ENCODE data around the gene NUP107.

NUP107 gene

GRCh38 chr12:68733661-68734071 is 46.9 kb downstream of the NUP107 start:
- H3K4me3 ChIP-seq (ENCODE audit: low read depth, low read length) = no peak overlapping the region
- DNase-seq (ENCODE audit: low read depth) = no peak
- no peak for TF ChIP-seq CTCF (IDR thresholded peaks at IDR 0.05; ENCODE audit: insufficient read depth, low read depth, low read length, missing control alignments)

DNA sequence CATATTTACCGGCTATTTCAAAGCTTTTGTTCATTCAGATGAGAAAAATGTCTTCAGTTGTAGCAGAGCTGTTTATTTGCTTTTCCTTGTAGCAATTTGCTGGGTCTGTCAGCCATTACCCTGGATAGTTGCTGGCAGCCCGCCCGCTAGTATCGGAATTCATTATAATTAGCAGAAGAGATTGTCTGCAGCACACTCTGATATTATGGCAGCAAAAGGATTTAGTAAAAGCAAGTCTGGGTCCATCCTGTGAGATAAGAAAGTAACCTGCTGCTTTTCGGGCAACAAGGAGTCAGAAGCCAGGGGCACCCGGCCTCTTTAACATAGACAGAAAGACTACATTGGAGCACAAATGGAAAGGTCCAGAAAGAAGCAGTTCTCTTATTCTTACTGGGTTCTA is 53.1 kb downstream of the NUP107 start:
- no peak for DNase-seq (ENCODE audit: low read depth)
- TF ChIP-seq CTCF (IDR thresholded peaks at IDR 0.05; ENCODE audit: insufficient read depth, low read depth, low read length, missing control alignments) = no peak
- no peak overlapping the region for H3K4me3 ChIP-seq (ENCODE audit: low read depth, low read length)

GRCh38 chr12:68743356-68743755 is 56.6 kb downstream of the NUP107 start:
- H3K4me3 ChIP-seq (ENCODE audit: low read depth, low read length) = no peak overlapping the region
- DNase-seq (ENCODE audit: low read depth) = no peak
- no peak for TF ChIP-seq CTCF (IDR thresholded peaks at IDR 0.05; ENCODE audit: insufficient read depth, low read depth, low read length, missing control alignments)

GRCh38 chr12:68745376-68745903 is 58.7 kb downstream of the NUP107 start:
- TF ChIP-seq CTCF (IDR thresholded peaks at IDR 0.05; ENCODE audit: insufficient read depth, low read depth, low read length, missing control alignments) = no peak
- peak; percentile 4 for DNase-seq (ENCODE audit: low read depth)
- H3K4me3 ChIP-seq (ENCODE audit: low read depth, low read length) = peak overlapping the region; percentile 81

GRCh38 chr12:68745904-68746571 is 59.3 kb downstream of the NUP107 start, which contains the start of gene SLC35E3:
Gene SLC35E3 (plus strand): TSS chr12:68746176. CDS start chr12:68746378, 202 bp downstream.
- peak within 1 kb of the TSS; percentile 81 for H3K4me3 ChIP-seq (ENCODE audit: low read depth, low read length)
- no peak for TF ChIP-seq CTCF (IDR thresholded peaks at IDR 0.05; ENCODE audit: insufficient read depth, low read depth, low read length, missing control alignments)
- peak; percentile 96 for DNase-seq (ENCODE audit: low read depth)

- H3K4me3 ChIP-seq (ENCODE audit: low read depth, low read length) = peak overlapping the region; percentile 81
- no peak for TF ChIP-seq CTCF (IDR thresholded peaks at IDR 0.05; ENCODE audit: insufficient read depth, low read depth, low read length, missing control alignments)
- peak; percentile 54 for DNase-seq (ENCODE audit: low read depth)
These were observed 59.9 kb downstream of the NUP107 start for GRCh38 chr12:68746572-68747180.

Measured in GM12865 (cell line).